Measurements from ENCODE around the gene PLAGL1.

DNA sequence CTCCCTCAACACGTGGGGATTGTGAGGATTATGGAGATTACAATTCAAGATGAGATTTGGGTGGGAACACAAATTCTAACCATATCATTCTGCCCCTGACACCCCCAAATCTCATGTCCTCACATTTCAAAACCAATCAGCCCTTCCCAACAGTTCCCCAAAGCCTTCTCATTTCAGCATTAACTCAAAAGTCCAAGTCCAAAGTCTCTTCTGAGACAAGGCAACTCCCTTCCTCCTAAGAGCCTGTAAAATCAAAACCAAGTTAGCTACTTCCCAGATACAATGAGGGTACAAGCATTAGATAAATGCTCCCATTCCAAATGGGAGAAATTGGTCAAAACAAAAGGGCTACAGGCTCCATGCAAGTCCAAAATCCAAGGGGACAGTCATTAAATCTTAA lies 39.6 kb upstream of the PLAGL1 start:
- TF ChIP-seq ESRRA (IDR thresholded peaks at IDR 0.05; ENCODE audit: borderline replicate concordance, low read length) (no peak), POLR2A (IDR thresholded peaks at IDR 0.05; ENCODE audit: low read length) (no peak), CBX2 (IDR thresholded peaks at IDR 0.05; ENCODE audit: borderline replicate concordance, low read depth) (no peak), KDM5A (IDR thresholded peaks at IDR 0.05) (no peak), ZFP36 (IDR thresholded peaks at IDR 0.05; ENCODE audit: borderline replicate concordance, partially characterized antibody) (no peak), JUN (IDR thresholded peaks at IDR 0.05) (no peak), EP300 (IDR thresholded peaks at IDR 0.05) (no peak), JUNB (IDR thresholded peaks at IDR 0.05) (no peak), MAZ (IDR thresholded peaks at IDR 0.05; ENCODE audit: borderline replicate concordance, low read depth, low read length) (no peak)
- TF ChIP-seq, protein P1, sequence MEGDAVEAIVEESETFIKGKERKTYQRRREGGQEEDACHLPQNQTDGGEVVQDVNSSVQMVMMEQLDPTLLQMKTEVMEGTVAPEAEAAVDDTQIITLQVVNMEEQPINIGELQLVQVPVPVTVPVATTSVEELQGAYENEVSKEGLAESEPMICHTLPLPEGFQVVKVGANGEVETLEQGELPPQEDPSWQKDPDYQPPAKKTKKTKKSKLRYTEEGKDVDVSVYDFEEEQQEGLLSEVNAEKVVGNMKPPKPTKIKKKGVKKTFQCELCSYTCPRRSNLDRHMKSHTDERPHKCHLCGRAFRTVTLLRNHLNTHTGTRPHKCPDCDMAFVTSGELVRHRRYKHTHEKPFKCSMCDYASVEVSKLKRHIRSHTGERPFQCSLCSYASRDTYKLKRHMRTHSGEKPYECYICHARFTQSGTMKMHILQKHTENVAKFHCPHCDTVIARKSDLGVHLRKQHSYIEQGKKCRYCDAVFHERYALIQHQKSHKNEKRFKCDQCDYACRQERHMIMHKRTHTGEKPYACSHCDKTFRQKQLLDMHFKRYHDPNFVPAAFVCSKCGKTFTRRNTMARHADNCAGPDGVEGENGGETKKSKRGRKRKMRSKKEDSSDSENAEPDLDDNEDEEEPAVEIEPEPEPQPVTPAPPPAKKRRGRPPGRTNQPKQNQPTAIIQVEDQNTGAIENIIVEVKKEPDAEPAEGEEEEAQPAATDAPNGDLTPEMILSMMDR (IDR thresholded peaks at IDR 0.05): no peak
- TF ChIP-seq, protein P2, sequence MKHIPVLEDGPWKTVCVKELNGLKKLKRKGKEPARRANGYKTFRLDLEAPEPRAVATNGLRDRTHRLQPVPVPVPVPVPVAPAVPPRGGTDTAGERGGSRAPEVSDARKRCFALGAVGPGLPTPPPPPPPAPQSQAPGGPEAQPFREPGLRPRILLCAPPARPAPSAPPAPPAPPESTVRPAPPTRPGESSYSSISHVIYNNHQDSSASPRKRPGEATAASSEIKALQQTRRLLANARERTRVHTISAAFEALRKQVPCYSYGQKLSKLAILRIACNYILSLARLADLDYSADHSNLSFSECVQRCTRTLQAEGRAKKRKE (CRISPR knock-in tag; IDR thresholded peaks at IDR 0.05; ENCODE audit: low read depth): no peak
- TF ChIP-seq, protein P3, sequence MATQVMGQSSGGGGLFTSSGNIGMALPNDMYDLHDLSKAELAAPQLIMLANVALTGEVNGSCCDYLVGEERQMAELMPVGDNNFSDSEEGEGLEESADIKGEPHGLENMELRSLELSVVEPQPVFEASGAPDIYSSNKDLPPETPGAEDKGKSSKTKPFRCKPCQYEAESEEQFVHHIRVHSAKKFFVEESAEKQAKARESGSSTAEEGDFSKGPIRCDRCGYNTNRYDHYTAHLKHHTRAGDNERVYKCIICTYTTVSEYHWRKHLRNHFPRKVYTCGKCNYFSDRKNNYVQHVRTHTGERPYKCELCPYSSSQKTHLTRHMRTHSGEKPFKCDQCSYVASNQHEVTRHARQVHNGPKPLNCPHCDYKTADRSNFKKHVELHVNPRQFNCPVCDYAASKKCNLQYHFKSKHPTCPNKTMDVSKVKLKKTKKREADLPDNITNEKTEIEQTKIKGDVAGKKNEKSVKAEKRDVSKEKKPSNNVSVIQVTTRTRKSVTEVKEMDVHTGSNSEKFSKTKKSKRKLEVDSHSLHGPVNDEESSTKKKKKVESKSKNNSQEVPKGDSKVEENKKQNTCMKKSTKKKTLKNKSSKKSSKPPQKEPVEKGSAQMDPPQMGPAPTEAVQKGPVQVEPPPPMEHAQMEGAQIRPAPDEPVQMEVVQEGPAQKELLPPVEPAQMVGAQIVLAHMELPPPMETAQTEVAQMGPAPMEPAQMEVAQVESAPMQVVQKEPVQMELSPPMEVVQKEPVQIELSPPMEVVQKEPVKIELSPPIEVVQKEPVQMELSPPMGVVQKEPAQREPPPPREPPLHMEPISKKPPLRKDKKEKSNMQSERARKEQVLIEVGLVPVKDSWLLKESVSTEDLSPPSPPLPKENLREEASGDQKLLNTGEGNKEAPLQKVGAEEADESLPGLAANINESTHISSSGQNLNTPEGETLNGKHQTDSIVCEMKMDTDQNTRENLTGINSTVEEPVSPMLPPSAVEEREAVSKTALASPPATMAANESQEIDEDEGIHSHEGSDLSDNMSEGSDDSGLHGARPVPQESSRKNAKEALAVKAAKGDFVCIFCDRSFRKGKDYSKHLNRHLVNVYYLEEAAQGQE (IDR thresholded peaks at IDR 0.05): no peak
- TF ChIP-seq, protein P4, sequence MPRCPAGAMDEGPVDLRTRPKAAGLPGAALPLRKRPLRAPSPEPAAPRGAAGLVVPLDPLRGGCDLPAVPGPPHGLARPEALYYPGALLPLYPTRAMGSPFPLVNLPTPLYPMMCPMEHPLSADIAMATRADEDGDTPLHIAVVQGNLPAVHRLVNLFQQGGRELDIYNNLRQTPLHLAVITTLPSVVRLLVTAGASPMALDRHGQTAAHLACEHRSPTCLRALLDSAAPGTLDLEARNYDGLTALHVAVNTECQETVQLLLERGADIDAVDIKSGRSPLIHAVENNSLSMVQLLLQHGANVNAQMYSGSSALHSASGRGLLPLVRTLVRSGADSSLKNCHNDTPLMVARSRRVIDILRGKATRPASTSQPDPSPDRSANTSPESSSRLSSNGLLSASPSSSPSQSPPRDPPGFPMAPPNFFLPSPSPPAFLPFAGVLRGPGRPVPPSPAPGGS (IDR thresholded peaks at IDR 0.05): no peak

All from A549 (cell line).